ENCODE data around the gene SMARCA2.
"Not testable (repeated sequence)": the region's sequence is repeated elsewhere in the genome, so short reads cannot be mapped to it uniquely, and the experiment has no call there.

SMARCA2 gene

GRCh38 chr9:2142212-2142611 is 127.1 kb downstream of the SMARCA2 start:
- no peak for DNase-seq
- Histone ChIP-seq H3K36me3 (peaks cover 0 to under 1% (median 0%) of the 10 kb centered on the region in 3 donors), H3K27me3 (no peaks in the 10 kb centered on the region), H3K4me3 (no peak overlapping the region), H3K9me3 (no peaks in the 10 kb centered on the region), H3K4me1 (peaks cover 0 to 32% (median 7%) of the 10 kb centered on the region in 4 donors), H3K27ac (no peak overlapping the region)
- intact Hi-C loops (cut with DNase I; ENCODE audit: low total_unique reads), result no loop called here
- TF ChIP-seq, protein P1, sequence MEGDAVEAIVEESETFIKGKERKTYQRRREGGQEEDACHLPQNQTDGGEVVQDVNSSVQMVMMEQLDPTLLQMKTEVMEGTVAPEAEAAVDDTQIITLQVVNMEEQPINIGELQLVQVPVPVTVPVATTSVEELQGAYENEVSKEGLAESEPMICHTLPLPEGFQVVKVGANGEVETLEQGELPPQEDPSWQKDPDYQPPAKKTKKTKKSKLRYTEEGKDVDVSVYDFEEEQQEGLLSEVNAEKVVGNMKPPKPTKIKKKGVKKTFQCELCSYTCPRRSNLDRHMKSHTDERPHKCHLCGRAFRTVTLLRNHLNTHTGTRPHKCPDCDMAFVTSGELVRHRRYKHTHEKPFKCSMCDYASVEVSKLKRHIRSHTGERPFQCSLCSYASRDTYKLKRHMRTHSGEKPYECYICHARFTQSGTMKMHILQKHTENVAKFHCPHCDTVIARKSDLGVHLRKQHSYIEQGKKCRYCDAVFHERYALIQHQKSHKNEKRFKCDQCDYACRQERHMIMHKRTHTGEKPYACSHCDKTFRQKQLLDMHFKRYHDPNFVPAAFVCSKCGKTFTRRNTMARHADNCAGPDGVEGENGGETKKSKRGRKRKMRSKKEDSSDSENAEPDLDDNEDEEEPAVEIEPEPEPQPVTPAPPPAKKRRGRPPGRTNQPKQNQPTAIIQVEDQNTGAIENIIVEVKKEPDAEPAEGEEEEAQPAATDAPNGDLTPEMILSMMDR (IDR thresholded peaks at IDR 0.05), result no peak

DNA sequence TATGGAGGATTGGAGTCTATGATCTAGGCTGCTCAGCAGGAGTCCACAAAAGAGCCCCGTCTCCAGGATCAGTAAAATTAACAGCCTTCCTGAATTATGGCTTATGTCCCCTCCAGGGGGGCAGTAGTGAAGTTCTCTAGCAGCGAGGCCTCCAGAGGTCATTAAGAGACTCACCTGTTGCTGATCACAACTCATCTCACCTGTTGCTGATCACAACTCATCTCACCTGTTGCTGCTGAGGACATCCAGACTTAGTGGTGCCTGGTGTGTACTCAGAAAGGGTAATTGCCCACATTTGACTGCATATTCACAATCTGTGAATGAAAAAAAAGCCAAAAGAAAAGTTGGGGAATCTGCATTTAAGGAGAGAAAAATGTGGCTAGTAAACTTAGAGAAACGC is 129.5 kb downstream of the SMARCA2 start:
- H3K27ac ChIP-seq, result no peak overlapping the region
- intact Hi-C loops (cut with DNase I; ENCODE audit: low total_unique reads), result no loop called here
- no peaks in the 10 kb centered on the region for H3K36me3 ChIP-seq

GRCh38 chr9:2145746-2146145 is 130.6 kb downstream of the SMARCA2 start:
- intact Hi-C loops (cut with DNase I; ENCODE audit: low total_unique reads), result no loop called here
- Histone ChIP-seq H3K27ac (no peak overlapping the region), H3K27me3 (no peaks in the 10 kb centered on the region), H3K4me3 (no peak overlapping the region), H3K9me3 (no peaks in the 10 kb centered on the region), H3K36me3 (peaks cover 0 to 6% (median 0%) of the 10 kb centered on the region in 3 donors), H3K4me1 (peaks cover 0 to 15% (median 4%) of the 10 kb centered on the region in 4 donors)
- TF ChIP-seq, protein P1 (IDR thresholded peaks at IDR 0.05), result no peak
- no peak for DNase-seq

More for the DNA sequence above, 129.5 kb downstream of the SMARCA2 start:
- Histone ChIP-seq H3K4me3 (no peak overlapping the region), H3K27me3 (no peaks in the 10 kb centered on the region), H3K4me1 (peaks cover 0 to 21% (median 4%) of the 10 kb centered on the region in 4 donors), H3K9me3 (no peaks in the 10 kb centered on the region)
- TF ChIP-seq, protein P1 (IDR thresholded peaks at IDR 0.05), result no peak
- no peak for DNase-seq

GRCh38 chr9:2146700-2147099 is 131.6 kb downstream of the SMARCA2 start:
- intact Hi-C loops (cut with DNase I; ENCODE audit: low total_unique reads); H3K27me3 ChIP-seq; H3K4me3 ChIP-seq; H3K36me3 ChIP-seq; H3K27ac ChIP-seq; H3K9me3 ChIP-seq; DNase-seq: not testable (repeated sequence)
- H3K4me1 ChIP-seq, result peaks cover 0 to 10% (median 4%) of the 10 kb centered on the region in 4 donors

GRCh38 chr9:2150338-2150737 is 135.2 kb downstream of the SMARCA2 start:
- Histone ChIP-seq H3K27me3 (no peaks in the 10 kb centered on the region), H3K36me3 (peaks cover 0 to 6% (median 0%) of the 10 kb centered on the region in 3 donors), H3K9me3 (no peaks in the 10 kb centered on the region), H3K4me1 (no peaks in the 10 kb centered on the region), H3K27ac (no peak overlapping the region), H3K4me3 (no peak overlapping the region)
- TF ChIP-seq, protein P1 (IDR thresholded peaks at IDR 0.05), result no peak
- no peak for DNase-seq
- intact Hi-C loops (cut with DNase I; ENCODE audit: low total_unique reads), result no loop called here

DNA sequence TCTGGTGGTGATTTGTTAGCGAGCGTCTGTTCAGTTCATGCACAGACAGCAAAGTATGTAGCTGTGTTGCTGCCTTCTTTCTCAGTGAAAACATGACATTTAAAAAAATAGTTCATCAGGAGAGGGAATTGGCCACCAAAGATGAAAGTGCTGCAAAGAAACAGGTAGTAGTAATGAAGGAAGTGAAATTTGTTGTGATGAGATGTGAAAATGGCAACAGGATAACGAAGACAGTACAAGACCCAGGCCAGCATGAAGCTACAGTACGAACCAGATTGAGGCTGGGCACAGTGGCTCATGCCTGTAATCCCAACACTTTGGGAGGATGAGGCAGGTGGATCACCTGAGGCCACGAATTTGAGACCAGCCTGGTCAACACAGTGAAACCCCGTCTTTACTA is 136.0 kb downstream of the SMARCA2 start:
- Histone ChIP-seq H3K27me3 (no peaks in the 10 kb centered on the region), H3K4me3 (no peak overlapping the region), H3K36me3 (peaks cover 0 to 6% (median 0%) of the 10 kb centered on the region in 3 donors), H3K9me3 (no peaks in the 10 kb centered on the region), H3K27ac (no peak overlapping the region), H3K4me1 (no peaks in the 10 kb centered on the region)
- TF ChIP-seq, protein P1 (IDR thresholded peaks at IDR 0.05), result no peak
- intact Hi-C loops (cut with DNase I; ENCODE audit: low total_unique reads), result no loop called here
- DNase-seq, result no peak
